ENCODE results near the gene SLC25A21.

SLC25A21 gene

DNA sequence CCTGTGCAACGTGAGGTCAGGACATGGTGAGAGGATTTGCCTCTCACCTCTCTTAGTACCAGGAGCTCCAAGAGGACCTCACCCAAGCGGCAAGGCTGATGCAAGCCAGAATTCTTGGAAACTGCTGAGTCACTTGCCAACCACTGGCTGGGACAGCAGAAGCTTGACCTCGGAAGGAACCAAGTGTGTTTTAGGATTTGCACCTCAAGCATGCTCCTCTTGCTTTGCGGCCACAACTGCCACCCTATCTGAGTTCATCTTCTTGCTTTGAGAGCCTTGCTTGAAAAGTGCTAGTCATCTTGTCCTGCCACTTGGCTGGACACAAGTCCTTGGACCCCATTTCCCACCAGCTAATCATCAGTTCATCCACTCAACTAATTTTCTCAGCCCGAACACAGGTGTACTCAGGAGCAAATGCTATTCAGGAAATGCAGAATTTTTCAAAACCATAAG is 195.8 kb downstream of the SLC25A21 start:
- no peak for DNase-seq

DNA sequence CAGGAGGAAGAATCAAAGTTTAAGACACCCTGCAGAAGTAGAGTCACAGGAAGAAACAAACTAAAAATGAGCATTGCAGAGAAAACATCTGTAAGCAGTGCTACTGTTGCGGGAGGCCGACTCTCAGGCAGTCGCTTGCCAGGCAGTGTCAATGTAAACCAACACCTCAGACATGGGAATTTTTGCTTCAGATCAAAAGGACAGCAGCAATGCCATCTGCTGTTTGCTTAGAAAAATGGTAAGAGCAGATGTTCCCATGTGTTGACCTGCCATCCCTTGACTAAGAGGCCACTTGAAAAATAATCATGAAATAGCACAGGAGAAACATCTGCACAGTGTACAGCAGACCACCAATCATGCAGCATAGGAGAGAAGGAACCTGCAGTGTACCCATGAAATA is 196.6 kb downstream of the SLC25A21 start:
- DNase-seq: no peak

DNA sequence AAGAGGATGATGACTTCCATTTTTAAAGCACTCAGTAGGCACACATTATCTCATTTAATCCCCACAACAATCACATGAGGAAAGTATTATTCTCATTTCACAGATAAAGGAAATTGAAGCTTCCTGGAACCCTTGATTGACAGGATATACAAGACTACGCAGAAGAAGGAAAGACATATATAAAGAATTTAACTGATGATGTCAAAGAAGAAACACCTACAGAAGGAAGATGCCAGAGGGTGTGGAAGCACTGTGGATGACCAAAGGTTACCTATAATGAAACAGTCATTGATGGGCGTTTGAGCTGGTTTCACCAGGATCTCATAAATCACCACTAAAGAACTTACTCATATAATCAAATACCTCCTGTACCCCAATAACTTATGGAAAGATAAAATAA is 197.4 kb downstream of the SLC25A21 start:
- no peak for DNase-seq

DNA sequence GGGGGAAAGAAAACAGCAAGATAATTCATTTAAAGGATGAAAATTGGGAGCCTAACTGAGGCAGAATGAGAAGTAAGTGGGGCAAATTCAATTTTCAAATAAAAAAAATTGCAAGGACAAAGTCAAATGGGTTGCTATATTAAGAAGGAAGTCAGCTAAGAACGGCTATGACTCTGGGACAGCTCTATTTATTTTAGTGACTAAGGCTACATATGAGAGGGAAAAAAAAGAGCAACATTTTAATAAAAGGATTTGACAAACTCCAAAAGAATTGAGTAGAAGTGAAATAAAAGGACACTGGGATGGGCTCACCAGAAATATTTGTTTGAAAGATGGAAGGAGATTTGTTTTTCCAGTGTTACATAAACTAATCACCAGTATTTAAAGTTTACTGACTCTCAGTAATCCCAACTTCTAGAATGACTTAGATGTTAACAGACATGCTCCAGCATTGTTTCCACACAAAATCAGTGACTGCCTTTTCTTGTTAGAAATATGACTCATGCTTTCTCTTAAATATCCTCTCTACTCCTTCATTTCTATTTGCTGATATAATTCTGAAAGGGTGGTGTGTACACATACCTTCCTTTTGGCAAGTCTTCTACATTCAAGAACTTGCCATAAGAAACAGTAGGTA is 198.5 kb downstream of the SLC25A21 start:
- DNase-seq: no peak

DNA sequence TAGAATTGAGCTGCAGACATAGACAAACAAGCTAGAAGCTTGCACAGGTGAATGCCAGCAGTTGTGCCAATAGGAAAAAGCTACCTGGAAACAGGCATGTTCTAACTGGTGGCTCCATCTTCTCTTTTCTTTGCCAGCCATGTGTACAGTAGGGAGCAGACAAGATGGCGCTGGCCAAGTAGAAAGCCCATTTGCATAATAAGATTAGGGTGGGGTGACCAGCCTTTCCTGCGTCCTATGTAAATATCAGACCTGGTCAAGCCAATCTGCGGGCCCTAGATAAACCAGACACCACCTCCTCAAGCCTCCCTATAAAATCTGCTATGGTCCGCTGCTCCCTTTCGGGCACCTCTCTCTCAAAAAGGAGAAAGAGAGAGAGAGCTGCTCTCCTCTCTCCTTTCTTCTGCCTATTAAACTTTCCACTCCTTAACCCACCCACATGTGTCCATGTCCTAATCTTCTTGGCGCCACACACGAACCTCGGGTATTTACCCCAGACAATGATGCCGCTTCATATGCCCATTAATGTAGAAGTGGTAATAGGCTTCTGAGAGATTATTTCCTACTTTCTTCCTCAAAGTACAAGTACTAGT is 201.0 kb downstream of the SLC25A21 start:
- DNase-seq: no peak

DNA sequence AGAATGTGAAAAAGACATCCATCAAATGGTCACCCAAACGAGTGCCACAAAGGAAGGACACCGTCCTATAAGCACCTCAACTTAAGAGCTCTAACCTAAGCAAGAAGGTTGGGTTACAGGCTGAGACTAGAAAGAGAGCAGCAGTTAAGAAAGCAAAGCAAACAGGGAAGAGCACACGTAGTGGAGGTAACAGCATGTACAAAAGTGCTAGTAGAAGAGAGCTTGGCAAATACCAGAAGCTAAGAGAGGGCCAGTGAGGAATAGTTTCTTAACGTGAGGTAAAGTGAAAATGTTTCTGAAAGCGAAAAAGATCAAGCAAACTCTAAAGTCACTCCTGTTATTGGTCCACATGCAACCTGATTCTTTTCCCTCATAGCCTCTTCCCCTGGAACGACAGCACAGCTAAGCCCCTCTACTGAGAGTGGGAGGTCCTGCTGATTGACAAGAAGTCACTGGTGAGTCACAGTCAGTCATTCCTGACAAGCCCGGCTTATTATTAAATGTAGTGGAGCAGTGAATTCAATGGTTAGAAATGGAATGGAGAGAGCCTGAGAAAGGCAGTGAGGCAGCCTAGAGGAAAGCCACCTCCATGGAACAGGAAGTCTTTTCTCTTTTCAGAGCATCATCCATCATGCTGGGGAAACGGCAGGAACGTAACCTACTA is 204.4 kb downstream of the SLC25A21 start:
- no peak for DNase-seq

DNA sequence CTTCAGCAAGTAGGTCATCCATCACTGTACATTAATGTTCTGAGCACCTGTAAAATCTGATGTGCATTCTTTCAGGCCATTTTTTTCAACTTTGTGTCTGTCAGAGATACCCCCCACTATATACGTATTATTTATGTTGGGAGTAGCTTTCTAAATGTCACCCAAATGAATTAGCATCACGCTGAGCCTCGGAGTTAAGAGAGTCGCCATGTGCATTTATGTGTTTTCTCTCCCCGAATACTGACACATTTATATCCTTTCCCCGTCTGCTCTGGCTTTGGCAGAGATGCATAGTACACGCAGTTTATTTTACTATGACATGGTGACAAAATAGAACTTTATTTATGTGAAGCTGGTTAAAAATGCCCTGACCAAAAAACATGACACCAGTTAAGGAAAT is 216.4 kb downstream of the SLC25A21 start:
- DNase-seq: no peak

DNA sequence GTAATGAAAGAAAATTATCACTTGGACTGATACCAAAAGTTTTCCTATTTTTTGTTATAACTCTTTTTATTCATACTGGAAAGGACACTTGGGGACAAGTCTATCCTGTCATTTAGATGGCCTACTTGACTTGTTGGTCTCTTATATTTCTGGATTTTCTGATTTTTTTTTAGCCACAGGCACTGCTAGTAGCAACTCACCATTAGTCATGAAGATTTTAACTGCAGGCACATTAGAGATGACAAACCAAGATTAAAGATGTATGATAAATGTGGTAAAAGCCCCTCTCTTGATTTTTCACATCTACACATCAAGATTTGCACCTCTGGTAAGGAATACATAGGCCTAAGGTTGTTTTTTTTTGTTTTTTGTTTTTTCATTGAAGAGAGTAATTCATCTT is 217.0 kb downstream of the SLC25A21 start:
- no peak for DNase-seq

DNA sequence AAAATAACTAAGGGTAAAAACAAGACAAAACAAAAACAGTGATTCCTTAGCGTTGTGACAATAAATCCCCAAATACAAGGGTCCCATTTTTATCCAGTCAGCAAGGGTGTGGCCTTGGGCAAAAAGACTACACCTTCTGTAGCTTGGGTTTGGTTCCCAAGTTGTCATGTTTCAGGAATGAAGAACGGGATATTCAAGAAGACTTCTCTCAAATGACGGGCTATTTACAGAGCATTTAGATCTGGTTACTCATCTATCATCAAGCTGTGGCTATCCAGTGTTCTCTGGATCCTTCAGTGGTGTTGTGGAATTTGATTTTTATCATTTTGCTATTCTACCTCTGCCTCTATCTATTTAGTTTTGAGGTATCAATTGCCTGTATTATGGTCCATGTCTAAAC is 219.7 kb downstream of the SLC25A21 start:
- DNase-seq: no peak

DNA sequence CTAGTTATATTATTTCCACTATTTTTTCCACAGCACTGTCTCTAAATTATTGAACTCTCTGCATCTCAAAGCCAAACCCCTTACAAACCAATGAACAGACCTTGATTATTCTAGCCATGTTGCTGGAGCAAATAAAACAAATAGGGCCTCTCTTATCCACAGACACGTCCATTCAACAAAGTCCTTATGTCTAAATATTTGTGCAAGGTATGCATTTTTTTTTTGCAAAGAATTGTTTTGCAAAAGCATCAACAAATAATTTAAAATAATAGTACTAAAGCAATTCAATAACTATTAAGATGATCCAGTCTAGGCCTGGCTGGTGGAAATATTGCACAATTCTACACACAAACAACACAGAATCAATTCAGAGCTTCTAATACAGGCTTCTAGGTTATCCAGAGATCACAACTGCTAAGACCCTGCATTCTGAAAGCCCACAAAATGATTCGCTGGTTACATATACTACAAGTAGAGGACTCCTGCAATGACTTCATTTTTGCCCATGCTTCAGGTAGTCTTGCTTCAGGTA is 221.0 kb downstream of the SLC25A21 start:
- DNase-seq: no peak

DNA sequence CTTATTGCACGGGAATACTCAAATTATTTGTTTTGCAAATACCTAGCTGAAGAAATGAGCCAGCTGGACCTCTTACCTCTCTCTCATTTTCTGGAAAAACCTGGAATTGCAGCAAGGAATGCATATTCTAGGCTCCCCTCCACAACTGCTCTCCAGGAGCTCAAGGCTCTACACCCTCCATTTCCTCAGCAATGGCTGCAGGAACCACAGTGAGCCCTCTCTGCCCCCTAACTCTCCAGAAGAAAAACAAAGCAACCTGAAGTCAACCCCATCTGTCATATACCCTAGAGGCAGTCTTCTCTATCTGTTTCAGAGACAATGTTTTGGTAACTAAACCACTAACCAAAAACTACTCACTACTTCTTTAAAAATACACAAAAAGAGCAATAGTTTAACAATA is 221.6 kb downstream of the SLC25A21 start:
- no peak for DNase-seq

DNA sequence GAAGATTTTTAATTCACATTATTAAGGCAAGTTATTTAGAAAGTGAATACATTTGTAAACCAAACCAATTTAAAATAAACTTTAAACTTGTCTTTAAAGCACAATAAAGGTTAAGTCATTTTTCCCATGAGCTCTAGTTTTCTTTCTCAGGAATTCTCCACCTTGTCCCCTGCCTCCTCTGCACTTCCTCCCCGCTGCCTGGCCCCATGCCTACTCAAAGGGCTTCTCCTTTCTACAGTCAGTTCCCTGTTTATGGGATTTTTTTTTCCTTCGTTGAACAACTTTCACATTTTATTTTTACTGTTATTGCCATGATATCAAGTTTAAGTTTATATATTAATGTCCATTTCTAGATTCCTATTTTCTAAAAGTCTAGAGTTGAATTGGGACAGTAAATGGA is 223.0 kb downstream of the SLC25A21 start:
- no peak for DNase-seq

DNA sequence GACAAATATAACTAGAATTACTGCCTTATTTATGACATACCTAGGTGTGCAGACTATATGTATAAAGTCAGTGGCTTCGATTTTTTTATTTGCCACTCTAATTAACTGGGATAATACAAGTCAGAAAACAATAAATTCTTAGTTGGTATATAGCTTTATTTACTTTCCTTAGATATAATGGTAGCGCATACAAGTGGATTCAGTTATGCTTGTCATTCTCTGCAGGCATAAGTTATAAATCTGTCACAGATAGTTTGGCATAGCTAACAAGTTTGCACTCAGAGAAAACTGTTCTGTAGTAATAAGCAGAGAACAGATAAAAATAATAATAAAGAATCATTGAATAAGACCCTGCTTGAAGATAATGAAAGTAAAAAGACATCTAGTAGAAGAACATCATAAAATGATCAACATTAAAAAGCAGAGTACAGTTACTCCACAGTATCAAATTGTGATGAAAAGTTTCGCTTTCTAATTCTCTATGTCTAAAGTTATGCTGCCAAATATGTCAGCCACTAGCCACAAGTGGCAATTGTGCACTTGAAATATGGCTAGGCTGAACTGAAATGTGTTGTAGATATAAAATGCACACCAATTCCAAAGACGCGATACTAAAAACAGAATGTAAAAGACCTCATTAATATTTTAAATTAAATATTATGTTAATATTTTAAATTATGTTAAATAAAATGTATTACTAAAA is 224.1 kb downstream of the SLC25A21 start:
- no peak for DNase-seq

DNA sequence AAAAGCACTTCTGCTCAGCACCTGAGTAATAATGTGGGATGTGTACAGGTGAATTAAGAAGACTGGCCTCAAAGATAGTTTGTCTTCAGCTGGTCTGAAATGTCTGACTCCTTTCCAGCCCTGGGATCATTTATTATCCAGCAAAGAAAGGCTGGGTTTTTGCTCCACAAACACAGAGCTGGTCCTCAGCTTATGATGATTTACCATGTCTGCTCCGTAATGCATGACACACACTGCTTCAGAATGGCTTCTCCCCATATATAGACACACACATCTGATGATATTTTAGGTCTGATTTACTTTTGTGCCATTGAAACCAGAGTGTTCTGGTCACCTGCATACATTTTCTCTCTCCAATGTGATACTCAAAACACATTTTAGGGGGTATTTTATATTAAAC is 225.0 kb downstream of the SLC25A21 start:
- no peak for DNase-seq

DNA sequence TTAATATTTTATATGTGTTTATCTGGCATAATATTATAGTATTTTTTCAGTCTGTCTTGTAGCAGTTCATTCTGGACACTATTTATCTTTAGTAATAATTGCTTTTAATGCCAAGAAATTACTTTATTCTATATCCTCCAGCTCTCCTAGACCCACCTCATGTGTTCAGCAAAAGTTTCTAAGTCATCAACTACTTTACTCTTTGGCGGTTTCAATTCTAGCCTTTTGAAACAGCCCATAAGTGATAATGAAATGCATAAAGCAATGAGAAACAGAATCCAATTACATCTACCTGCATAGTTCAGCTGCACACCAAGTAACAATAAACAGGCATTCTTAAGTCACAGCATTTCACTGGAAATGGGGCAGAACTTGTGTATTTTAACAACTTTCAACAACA is 225.5 kb downstream of the SLC25A21 start:
- DNase-seq: no peak

DNA sequence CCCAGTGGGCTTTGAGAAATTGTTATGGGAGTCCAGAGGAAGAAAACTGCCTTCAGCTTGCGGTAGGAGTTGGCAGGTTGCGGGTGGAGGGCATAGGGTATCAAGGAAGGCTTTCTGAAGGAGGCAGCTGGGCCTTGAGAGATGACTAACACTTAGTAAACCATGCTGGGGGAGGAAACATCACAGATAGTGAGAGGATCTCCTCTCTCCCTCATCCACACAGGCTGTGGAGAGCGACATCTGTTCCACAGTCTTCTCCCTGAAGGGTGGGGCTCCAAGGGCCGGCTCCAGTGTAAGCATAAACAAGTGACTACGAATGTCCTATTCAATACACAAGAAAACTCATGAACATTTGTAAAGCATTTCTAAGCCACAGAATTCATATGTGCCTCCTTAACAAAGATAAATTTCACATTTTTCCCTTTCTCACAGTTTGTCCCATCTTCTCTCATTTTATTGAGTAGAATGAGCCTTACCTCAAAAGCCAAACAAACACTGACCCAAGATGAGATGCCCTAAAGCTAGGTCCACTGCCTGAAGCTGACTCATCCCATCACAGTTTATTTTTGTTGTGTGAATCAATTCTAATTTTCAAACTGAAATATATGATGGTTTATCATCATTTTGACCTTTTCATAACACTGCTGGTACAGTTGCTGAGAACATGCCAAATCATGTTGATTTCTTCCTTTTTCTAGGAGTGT is 227.9 kb downstream of the SLC25A21 start:
- no peak for DNase-seq

DNA sequence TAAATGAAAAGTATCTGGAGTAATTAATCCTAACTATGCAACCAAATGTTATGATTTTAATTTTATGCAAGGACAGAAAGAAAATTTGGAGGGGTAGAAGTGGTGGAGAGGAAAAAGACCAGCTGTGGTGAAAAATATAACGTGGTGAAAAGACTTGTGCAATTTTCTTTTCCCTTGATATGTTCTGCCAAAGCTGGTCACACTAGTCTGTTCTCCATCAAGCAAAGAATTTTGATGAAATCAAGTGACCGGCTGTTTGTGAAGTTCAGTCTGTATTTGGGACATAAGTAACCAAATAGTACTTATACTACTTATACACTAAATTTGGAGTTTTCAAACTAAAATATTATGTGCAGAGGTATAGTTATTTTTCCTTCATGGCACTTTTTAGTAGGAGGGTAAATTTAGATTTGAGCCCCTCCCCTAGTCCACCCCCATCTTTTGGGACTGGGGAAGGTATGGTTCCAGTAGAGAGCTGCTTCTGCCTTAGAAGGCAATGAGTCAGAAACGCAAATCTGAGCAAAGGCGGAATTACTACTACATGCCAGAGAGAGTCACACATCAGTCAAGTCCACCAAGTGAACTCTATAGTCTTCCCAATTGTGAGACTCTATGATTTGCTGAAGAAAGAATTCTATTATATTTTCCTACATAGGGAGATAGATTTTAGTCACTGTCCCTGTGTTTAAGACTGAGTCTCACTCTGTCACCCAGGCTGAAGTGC is 229.7 kb downstream of the SLC25A21 start:
- no peak for DNase-seq

DNA sequence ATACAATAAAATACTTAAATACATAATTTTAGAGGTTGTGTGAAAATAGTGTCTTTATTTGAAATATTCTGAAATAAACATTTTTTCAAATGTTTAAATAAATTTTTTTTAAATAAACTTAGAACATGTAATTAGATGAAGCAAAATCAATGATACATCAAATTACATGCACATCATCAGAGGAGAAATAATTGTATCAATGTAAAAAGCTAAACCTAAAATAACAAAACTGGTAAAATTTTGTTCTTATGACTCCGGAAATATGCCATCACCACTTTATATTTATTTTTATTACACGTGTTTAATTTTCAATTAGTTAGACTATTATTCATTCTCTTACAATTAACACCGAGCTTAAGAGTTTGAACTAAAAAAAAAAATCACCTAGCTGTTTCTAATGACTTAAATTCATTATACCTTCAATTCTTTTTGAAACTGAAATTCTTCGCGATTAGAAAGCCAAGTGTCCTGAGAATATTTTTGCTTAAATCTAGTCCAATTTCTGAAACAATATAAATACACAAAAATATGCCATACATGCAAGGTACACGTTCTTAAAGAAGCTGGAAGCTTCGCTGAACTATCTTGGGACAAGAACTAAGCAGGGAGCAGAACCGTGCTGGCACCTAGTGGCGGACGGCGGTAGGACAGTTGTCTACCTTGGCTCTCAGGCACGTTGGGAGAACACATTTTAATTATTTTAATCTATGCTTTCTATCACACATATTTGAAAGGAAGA is 230.5 kb downstream of the SLC25A21 start:
- DNase-seq: peak; percentile 77

DNA sequence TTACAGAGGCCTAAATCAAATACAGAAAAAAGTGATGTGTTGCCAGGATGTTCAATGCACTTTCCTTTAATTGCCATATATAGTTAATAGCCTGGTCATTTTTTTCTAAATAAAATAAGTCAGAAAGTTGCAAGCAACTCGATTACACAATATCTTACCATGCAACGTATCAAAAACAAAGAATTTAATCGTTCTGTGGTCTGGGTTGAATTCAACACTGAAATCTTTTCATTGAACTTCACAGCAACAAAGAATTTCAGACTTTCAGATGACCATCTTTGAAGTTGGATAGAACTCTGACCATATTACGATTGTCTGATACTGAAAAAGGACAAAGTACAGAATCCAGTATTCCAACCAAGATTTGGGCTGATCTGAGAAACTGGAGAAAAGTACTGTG is 231.9 kb downstream of the SLC25A21 start:
- no peak for DNase-seq

DNA sequence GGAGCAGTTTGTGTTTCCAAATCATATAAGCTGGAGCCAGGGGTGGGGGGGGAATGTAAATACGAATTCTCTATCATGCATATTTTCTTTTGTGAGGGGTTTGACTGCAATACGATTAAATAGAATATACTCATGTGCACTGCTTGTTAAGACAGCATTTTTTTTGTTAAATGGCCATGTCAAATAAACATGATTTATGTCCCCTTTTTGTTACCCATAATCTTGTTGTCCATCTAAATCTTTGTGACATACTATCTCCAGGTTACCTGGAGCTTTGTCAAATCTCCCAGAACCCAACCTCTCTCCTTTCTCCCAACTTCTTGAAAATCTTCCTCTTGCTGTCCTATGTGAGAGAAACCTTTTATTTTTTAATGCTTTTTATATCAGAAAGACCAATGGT is 233.1 kb downstream of the SLC25A21 start:
- no peak for DNase-seq

DNA sequence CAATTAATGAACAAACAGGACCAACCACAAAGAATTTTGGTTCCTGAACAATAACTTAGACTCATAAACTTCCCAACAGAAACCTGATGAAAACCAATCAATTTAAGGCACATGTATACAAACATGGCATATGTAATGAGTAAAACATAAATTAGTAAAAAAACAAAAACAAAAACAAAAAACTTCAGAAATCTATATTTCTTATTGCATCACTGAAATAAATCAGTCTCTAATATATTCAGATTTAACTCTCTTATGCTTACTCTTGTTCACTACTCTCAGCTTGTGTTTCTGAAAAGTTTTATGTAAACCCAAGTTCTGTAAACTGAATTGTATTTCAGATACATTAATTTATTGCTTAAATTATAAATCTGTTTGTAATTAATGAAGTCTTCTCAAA is 233.7 kb downstream of the SLC25A21 start:
- no peak for DNase-seq
